AG04450 (cell line): Measurements from ENCODE around the gene MEIS3. TPM values are rescaled to one million over a fixed set of nuclear protein-coding genes. Genes with fewer than 3 reads are reported as not detected.

Experiments used
- CTCF ChIA-PET: fragments of 300-600, 350-600 bp; formaldehyde crosslinking; extraction: SDS; loops from one replicate; lab custom pipeline; 2022; ENCODE audit warnings: antibody characterized with exemption, inconsistent platforms; lab: Charles Lee
- POLR2A ChIA-PET: fragments of 350-600 bp; formaldehyde crosslinking; extraction: SDS; loops from one replicate; lab custom pipeline; 2021; ENCODE audit warnings: antibody characterized with exemption, inconsistent platforms; lab: Yijun Ruan, JAX
- DNase-seq: peaks from one replicate; pipeline ENCODE4 v3.0.0-alpha.2; 2011; ENCODE audit warnings: low read depth, low spot score
- H3K27ac ChIP-seq: one replicate; pipeline ENCODE4 v1.5.1; 2012; ENCODE audit warnings: low read depth, low read length, control low read depth
- H3K27me3 ChIP-seq: one replicate; pipeline ENCODE4 v1.6.0; 2012; ENCODE audit warnings: low read length; ENCODE audit not compliant: control insufficient read depth, insufficient read depth
- H3K4me3 ChIP-seq: 2 replicates; pipeline ENCODE4 v1.5.1; 2011; ENCODE audit warnings: mild to moderate bottlenecking, low read depth, low read length, control low read depth
- H3K9me3 ChIP-seq: 2 replicates; pipeline ENCODE4 v1.5.1; 2012; ENCODE audit warnings: low read length; ENCODE audit not compliant: control insufficient read depth, insufficient read depth
- polyA plus RNA-seq: library from polyadenylated mRNA; depleted of rRNA; stranded (reverse); fragments of >200 nt; gene quantifications from 2 replicates; pipeline ENCODE4 v1.2.3, GENCODE V29; 2011
- TF ChIP-seq, protein P1 (sequence below): IDR thresholded peaks from 2 replicates; pipeline ENCODE4 v1.5.1; 2011; ENCODE audit warnings: low read depth, low read length, control low read depth, inconsistent platforms

The MEIS3 gene
- polyA plus RNA-seq, 1 experiment, result 21.6 TPM

DNA sequence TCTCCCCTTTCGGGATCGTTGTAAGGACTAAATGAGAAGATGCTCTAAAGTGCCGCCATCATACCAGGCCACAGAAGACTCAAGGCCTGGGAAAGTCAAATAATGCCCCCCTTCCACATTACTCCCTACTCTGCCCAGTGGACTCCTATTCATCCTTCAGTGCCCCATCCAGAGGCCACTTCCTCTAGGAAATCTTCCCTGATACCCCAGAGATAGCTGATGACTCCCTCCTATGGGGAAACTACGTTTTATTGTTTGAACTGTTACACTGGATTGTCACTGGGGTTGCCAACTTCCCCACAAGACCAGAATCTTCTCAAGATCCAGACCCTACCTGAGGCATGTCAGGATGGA is 14.2 kb downstream of the MEIS3 start:
- Histone ChIP-seq H3K27ac (no peak overlapping the region), H3K9me3 (peaks cover 8% of the 10 kb centered on the region; the same call in 1 of the 2 replicates), H3K27me3 (no peaks in the 10 kb centered on the region), H3K4me3 (no peak overlapping the region)
- DNase-seq, result no peak
- POLR2A ChIA-PET, result no interaction called here
- CTCF ChIA-PET, result interaction anchor here (1.3 kb wide), 1 partner anchor 13 kb away, joined by 6 read pairs; no protein-coding TSS in a partner anchor
- TF ChIP-seq, protein P1, sequence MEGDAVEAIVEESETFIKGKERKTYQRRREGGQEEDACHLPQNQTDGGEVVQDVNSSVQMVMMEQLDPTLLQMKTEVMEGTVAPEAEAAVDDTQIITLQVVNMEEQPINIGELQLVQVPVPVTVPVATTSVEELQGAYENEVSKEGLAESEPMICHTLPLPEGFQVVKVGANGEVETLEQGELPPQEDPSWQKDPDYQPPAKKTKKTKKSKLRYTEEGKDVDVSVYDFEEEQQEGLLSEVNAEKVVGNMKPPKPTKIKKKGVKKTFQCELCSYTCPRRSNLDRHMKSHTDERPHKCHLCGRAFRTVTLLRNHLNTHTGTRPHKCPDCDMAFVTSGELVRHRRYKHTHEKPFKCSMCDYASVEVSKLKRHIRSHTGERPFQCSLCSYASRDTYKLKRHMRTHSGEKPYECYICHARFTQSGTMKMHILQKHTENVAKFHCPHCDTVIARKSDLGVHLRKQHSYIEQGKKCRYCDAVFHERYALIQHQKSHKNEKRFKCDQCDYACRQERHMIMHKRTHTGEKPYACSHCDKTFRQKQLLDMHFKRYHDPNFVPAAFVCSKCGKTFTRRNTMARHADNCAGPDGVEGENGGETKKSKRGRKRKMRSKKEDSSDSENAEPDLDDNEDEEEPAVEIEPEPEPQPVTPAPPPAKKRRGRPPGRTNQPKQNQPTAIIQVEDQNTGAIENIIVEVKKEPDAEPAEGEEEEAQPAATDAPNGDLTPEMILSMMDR, result no peak

DNA sequence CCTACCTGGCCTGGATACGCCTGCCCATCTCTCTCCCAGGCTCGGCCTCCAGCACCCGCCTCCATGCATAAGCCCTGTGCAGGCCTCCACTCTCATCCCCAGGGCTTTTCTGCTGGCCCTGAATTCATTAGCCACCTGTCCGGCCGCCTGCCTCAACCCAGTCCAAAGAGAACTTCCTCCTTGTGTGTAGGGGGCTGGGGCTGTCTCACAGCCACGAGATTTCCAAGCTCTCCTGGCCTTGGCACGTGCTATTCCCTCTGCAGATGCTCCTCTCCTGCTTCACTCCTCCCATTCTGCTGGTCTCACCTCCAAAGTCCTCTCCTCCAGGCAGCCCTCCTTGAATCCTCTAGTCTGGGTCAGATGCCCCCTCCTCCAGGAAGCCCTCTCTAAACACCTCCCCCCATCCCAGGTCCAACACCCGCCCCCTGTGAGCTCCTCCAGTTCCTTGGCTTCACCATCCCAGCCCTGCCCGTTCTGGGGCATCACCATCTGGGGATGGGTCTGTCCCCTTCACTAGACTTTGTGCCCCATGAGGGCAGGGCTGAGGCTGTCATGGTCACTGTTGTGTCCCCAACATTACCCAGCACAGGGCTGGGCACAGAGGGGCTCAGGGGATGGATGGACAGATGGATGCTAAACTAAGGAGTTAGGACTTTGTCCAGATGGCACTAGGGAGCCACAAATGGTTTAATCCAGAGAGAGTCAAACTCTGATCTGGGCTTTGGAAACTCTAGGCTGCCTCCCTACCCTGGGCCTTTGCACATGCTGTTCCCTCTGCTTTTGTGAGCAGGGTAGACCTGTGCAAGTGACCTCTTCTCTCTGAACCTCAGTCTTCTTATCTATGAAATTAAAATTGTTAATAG is 14.8 kb downstream of the MEIS3 start:
- peaks cover 8% of the 10 kb centered on the region; the same call in 1 of the 2 replicates for H3K9me3 ChIP-seq
- CTCF ChIA-PET, result interaction anchor here (1.3 kb wide), 1 partner anchor 13 kb away, joined by 6 read pairs; no protein-coding TSS in a partner anchor
- H3K27me3 ChIP-seq, result no peaks in the 10 kb centered on the region
- DNase-seq, result no peak
- POLR2A ChIA-PET, result no interaction called here
- H3K4me3 ChIP-seq, result no peak overlapping the region
- no peak overlapping the region for H3K27ac ChIP-seq
- TF ChIP-seq, protein P1, result no peak

DNA sequence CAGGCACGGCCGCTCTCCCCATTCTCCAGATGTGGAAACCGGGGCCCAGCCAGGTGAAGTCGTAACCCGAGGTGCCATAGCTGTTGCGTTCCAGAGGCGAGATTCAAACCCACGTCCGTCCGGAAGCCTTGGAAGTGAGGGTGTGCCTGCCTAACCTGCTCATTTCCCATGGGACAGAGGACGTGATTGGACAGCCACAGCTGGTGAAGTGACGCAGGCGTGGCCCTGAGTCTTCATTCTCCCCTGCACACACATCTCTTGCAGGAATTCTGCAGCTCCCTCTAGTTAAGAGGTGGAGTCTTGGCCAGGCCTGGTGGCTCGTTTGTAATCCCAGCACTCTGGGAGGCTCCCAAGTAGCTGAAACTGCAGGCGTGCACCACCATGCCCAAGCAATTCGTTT is 16.8 kb downstream of the MEIS3 start:
- DNase-seq, result no peak
- H3K27ac ChIP-seq, result no peak overlapping the region
- TF ChIP-seq, protein P1, result no peak
- ChIA-PET POLR2A (no interaction called here), CTCF (interaction anchor here (1.5 kb wide), 1 partner anchor 11 kb away, joined by 5 read pairs; no protein-coding TSS in a partner anchor)
- H3K27me3 ChIP-seq, result peaks cover 13% of the 10 kb centered on the region
- H3K9me3 ChIP-seq, result peaks cover 2% of the 10 kb centered on the region; the same call in 1 of the 2 replicates
- H3K4me3 ChIP-seq, result no peak overlapping the region

DNA sequence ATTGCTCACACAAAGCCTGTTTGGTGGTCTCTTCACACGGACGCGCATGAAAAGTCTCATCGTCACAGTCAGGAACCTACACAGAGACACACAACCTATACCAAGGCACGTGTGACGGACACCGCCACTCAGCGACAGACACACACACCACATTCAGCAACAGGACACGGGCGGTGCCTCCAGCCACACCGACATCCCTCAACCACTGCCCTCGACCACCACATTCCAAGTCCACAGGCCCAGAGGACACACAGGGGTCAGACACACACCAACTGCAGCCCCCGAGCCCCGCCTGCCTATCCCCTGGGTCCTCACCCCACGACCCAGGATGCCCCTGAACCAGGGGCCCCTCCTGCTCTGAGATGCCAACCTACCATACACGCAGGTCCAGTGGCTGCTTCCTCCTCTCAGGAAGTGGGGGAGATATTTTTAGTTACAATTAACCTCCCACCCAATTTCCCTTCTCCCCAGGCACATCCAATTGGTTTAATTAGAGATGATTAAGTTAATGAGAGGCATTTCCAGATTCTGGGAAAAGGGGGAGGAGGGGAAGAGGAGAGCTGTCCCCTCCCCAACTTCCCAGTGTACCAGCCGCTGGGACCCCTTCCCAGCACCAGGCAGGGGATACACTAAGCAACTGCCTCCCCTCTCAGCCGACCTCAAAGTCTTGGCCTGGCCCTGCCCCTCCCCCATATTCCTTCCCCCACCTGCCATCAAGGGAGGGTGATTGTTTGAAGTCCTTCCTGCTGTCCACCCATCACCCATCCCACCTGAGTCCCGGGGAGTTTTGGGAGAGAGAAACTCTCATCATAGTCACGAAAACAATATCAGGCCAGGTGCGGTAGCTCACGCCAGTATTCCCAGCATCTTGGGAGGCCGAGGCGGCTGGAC is 20.4 kb downstream of the MEIS3 start:
- Histone ChIP-seq H3K27ac (no peak overlapping the region), H3K4me3 (no peak overlapping the region), H3K9me3 (no peaks in the 10 kb centered on the region; the same call in 1 of the 2 replicates), H3K27me3 (peaks cover 16% of the 10 kb centered on the region)
- DNase-seq, result no peak
- ChIA-PET POLR2A (no interaction called here), CTCF (interaction anchor here (1.3 kb wide), 1 partner anchor 8 kb away, joined by 10 read pairs; no protein-coding TSS in a partner anchor)
- TF ChIP-seq, protein P1, result no peak
